Stimulated activated CD4-positive, alpha-beta T cell treated with anti-CD3 and anti-CD28 coated beads, Interleukin-12 subunit alpha, Interleukin-12 subunit beta, amount 100 ng/mL, for 24 hours (primary cell): ENCODE data around the gene B4GALT5.

Experiments used
- DNase-seq, 2 experiments: peaks; one replicate each; pipeline ENCODE4 v3.0.0-alpha.2; 2020; ENCODE audit warnings: low read depth in 2 of 2

B4GALT5 gene

DNA sequence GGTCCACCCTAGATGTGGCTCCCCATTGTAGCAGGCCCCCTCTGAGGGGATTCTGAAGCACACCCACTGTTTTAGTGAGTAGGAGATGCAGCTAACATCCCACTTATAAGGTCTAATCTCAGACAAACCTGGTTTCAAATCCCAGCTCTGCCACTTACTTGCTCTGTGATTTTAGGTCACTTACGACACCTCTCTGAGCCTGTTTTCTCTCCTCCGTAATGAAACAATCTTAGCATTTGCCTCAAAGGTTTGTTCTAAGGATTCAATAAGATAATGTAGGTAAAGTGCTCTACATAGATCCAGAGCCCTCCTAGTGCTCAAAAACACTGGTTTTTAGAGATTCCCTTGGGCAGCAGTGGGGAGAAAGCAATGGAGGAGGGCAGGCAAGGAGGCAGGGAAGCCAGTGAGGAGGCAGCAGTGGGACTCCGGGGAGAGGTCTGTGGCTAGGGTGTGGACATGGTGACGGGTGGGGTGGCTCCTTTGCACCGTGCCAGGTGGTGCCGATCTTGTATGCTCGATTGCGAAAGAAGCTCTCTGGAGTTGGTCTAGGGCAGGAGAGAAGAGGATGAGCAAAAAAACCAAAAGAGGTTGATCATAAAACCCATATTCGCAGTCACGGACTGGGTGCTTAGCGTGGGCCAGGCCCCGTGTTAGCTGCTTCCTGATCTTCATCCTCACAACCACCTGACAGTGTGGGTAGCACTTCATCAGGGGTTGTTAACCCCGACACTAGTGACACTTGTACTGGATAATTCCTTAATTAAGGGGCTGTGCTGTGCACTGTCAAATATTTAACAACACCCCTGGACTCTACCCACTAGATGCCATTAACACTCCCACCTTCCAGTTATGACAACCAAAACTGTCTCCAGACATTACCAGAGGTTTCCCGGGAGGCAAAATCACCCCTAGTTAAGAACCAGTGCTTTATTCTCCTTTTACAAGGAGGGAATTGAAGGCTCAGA is 129.0 kb downstream of the B4GALT5 start:
- no peak for DNase-seq

DNA sequence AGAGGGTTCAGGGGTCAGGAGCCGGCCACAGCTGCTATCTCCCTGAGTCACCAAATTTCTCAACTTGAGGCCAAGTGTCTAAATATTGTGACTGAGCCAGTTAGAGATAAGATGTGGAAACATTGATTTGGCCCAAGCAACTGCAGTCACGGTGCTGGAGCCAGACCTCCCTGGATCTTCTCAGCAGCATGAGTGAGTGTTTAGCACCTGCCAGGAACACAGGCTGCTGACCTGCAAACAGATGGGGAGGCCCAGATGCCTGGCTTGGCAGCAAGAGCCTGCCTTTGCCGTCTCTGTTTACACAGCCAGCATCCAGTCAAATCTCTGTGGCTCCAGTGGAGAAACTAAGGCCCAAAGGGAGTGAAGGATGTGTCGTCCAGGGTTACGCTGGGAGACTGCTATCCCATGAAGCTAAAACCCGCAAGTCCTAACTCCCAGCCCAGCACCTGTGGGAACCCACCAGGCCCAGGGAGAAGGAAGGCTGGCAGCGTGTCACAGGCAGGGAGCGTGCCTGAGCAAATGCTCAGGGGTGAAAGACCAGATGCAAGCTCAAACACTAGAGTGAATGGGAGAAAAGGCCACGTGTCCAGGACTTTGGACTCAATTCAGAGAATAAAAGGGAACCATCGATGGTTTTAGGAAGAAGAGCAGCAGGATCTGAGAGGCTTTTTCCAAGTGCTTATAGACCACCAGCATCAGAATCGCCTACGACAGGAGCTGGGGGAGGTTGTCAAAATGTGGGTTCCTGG is 129.8 kb downstream of the B4GALT5 start:
- DNase-seq = no peak

- no peak for DNase-seq
Observed at GRCh38 chr20:49583343-49583668, 130.4 kb downstream of the B4GALT5 start.
